ENCODE measurements around the gene ACOXL.
"Not testable (repeated sequence)": the region's sequence is repeated elsewhere in the genome, so short reads cannot be mapped to it uniquely, and the experiment has no call there.

ACOXL gene

GRCh38 chr2:111041398-111042202 lies 309.2 kb downstream of the ACOXL start:
- DNase-seq (ENCODE audit: low spot score) = no peak

- no peak for DNase-seq (ENCODE audit: low spot score)
These were observed 309.9 kb downstream of the ACOXL start for GRCh38 chr2:111042261-111042660.

GRCh38 chr2:111042772-111043771 lies 310.7 kb downstream of the ACOXL start:
- no peak for DNase-seq (ENCODE audit: low spot score)

GRCh38 chr2:111044066-111044465 lies 311.7 kb downstream of the ACOXL start:
- DNase-seq (ENCODE audit: low spot score) = no peak

- not testable (repeated sequence) for DNase-seq (ENCODE audit: low spot score)
These were observed 312.9 kb downstream of the ACOXL start for GRCh38 chr2:111045236-111045635.

- no peak for DNase-seq (ENCODE audit: low spot score)
These were observed 313.5 kb downstream of the ACOXL start for GRCh38 chr2:111045771-111046444.

GRCh38 chr2:111046670-111047069 lies 314.3 kb downstream of the ACOXL start:
- no peak for DNase-seq (ENCODE audit: low spot score)

GRCh38 chr2:111048856-111049768 lies 316.7 kb downstream of the ACOXL start:
- no peak for DNase-seq (ENCODE audit: low spot score)

- no peak for DNase-seq (ENCODE audit: low spot score)
These were observed 317.6 kb downstream of the ACOXL start for GRCh38 chr2:111049792-111050640.

GRCh38 chr2:111050701-111051376 lies 318.5 kb downstream of the ACOXL start:
- no peak for DNase-seq (ENCODE audit: low spot score)

GRCh38 chr2:111052621-111053020 lies 320.2 kb downstream of the ACOXL start:
- no peak for DNase-seq (ENCODE audit: low spot score)

- DNase-seq (ENCODE audit: low spot score) = no peak
These were observed 320.9 kb downstream of the ACOXL start for GRCh38 chr2:111053266-111053665.

- no peak for DNase-seq (ENCODE audit: low spot score)
These were observed 321.6 kb downstream of the ACOXL start for GRCh38 chr2:111053825-111054515.

GRCh38 chr2:111054791-111055691 lies 322.7 kb downstream of the ACOXL start:
- no peak for DNase-seq (ENCODE audit: low spot score)

- no peak for DNase-seq (ENCODE audit: low spot score)
These were observed 323.4 kb downstream of the ACOXL start for GRCh38 chr2:111055735-111056134.

- DNase-seq (ENCODE audit: low spot score) = no peak
These were observed 324.7 kb downstream of the ACOXL start for GRCh38 chr2:111057045-111057444.

- no peak for DNase-seq (ENCODE audit: low spot score)
These were observed 325.3 kb downstream of the ACOXL start for GRCh38 chr2:111057721-111058120.

GRCh38 chr2:111058264-111058663 lies 325.9 kb downstream of the ACOXL start:
- DNase-seq (ENCODE audit: low spot score) = no peak
